Transverse colon (tissue), 4 donors: ENCODE data around the gene UGT2B17. TPM values are rescaled to one million over a fixed set of nuclear protein-coding genes. Genes with fewer than 3 reads are reported as not detected.

Source experiments
- DNase-seq: peaks from one replicate; pipeline ENCODE4 v3.0.0-alpha.2; 2019
- H3K27ac ChIP-seq, 4 donors: fragments of 200-600 bp; sonication (generic); 2 replicates each; pipeline ENCODE4 v1.5.1; 2016 to 2018; ENCODE audit warnings: inconsistent platforms in 4 of 4
- H3K27me3 ChIP-seq: fragments of 200-600 bp; sonication (generic); 2 replicates; pipeline ENCODE4 v1.5.1; 2017; ENCODE audit warnings: inconsistent platforms
- H3K36me3 ChIP-seq, 4 donors: fragments of 200-600 bp; sonication (generic); 2 replicates each; pipeline ENCODE4 v1.5.1; 2017 to 2019; ENCODE audit warnings: inconsistent platforms in 4 of 4
- H3K4me1 ChIP-seq, 4 donors: fragments of 200-600 bp; sonication (generic); 2 replicates each; pipeline ENCODE4 v1.5.1; 2017 to 2020; ENCODE audit warnings: inconsistent platforms in 4 of 4
- H3K4me3 ChIP-seq, 4 donors: fragments of 200-600 bp; sonication (generic); 1 replicate in 1 of 4; 2 replicates in 3 of 4; pipeline versions ENCODE4 v1.5.1 to v1.6.1; 2017 to 2019; ENCODE audit warnings: inconsistent platforms in 4 of 4
- H3K9me3 ChIP-seq, 2 donors: fragments of 200-600 bp; sonication (generic); 2 replicates each; pipeline ENCODE4 v1.5.1; 2017 to 2019; ENCODE audit warnings: inconsistent platforms in 2 of 2
- EP300 ChIP-seq: sonication (generic); formaldehyde crosslinking; IDR thresholded peaks from one replicate; pipeline ENCODE4 v1.6.1; 2017; ENCODE audit warnings: antibody characterized with exemption, low read depth
- POLR2A ChIP-seq: fragments of 450-650 bp; IDR thresholded peaks from one replicate; pipeline ENCODE4 v1.6.1; 2016; ENCODE audit warnings: antibody characterized with exemption, mild to moderate bottlenecking, moderate library complexity
- POLR2AphosphoS5 ChIP-seq, 3 donors: sonication (generic); formaldehyde crosslinking; IDR thresholded peaks; one replicate each; pipeline ENCODE4 v1.6.1; 2016; ENCODE audit warnings: antibody characterized with exemption in 3 of 3
- WGBS, 2 donors: methylation state at CpG; one replicate each; pipeline ENCODE4 v1.1.5; 2018; ENCODE audit warnings: low coverage in 1 of 2; 5-methylcytosine and 5-hydroxymethylcytosine counted together
- in situ Hi-C, 4 donors: fragments of 200-750 bp; cut with MboI; loops; one replicate each; pipeline versions ENCODE4 v1.15.0 to v1.15.1; 2017; ENCODE audit warnings: low sequenced_read_pairs in 3 of 4, low pct_ligation_motif_present in 1 of 4, low pct_unique_long_range_greater_than_20kb in 1 of 4
- intact Hi-C: fragments of 100-400 bp; cut with DNase I; formaldehyde crosslinking; loops from one replicate; pipeline ENCODE4 v1.15.1; 2023; ENCODE audit warnings: low total_unique reads
- total RNA-seq, 4 donors: library from RNA; depleted of rRNA; stranded (reverse); fragments of >200 nt; gene quantifications; one replicate each; pipeline ENCODE4 v1.1.0, GENCODE V29; 2016
- TF ChIP-seq, protein P1 (sequence below), 5 experiments: fragments of 200-600 bp in 3 of 5; fragments of 450-650 bp in 2 of 5; sonication (generic) in 3 of 5; IDR thresholded peaks; 1 replicate in 2 of 5; 2 replicates in 3 of 5; pipeline ENCODE4 v1.5.1; 2016 to 2017; ENCODE audit warnings: antibody characterized with exemption in 5 of 5, inconsistent platforms in 3 of 5, mild to moderate bottlenecking in 2 of 5, moderate library complexity in 1 of 5

Gene UGT2B17
- total RNA-seq, 4 donors from 2014 or later: 171 to 1,753 (median 346) TPM; not detected in 1

DNA sequence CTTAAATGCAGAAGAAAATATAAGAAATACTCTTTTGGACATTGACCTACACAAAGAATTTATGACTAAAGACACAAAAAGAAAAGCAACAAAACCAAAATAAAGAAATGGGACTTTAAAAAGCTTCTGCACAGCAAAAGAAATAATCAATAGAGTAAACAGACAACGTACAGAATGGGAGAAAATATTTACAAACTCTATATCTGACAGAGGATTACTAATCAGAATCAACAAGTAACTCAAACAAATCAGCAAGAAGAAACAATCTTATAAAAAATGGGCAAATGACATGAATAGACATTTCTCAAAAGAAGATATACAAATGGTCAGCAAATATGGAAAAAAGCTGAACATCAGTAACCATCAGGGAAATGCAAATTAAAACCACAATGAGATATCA, 37.6 kb upstream of the UGT2B17 start:
- Histone ChIP-seq H3K27me3 (no peaks in the 10 kb centered on the region), H3K36me3 (no peaks in the 10 kb centered on the region)
- 31 to 88% methylated on average over 1 of the region's 1 CpG for WGBS, 2 donors

DNA sequence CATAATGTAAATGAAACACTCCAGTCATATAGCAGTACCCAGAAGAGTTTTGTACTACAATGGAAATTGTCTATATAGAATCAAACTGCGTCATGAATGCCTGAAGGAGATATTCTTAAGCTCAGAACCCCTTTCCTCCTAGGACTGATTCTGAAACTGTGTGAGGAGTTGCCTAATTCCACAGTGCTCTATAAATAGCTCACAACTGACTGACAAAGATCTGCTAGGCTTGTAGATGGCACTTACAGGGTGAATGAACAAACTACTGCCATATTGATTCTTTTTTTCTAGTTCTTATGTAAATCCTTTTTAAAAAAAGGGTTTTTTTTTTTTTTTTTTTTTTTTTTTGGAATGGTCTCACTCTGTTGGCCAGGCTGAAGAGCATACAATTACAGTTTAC, 30.1 kb upstream of the UGT2B17 start:
- Histone ChIP-seq H3K27ac (no peak overlapping the region), H3K4me3 (no peak overlapping the region), H3K4me1 (no peaks in the 10 kb centered on the region), H3K27me3 (no peaks in the 10 kb centered on the region), H3K9me3 (no peaks in the 10 kb centered on the region), H3K36me3 (no peaks in the 10 kb centered on the region)
- WGBS, 2 donors: 83 to 100% methylated on average over 1 of the region's 1 CpG
- intact Hi-C loops (no loop called here), in situ Hi-C loops (no loop called here)
- no peak for TF ChIP-seq POLR2AphosphoS5 (IDR thresholded peaks at IDR 0.05)
- TF ChIP-seq POLR2A: no peak
- TF ChIP-seq, protein P1, sequence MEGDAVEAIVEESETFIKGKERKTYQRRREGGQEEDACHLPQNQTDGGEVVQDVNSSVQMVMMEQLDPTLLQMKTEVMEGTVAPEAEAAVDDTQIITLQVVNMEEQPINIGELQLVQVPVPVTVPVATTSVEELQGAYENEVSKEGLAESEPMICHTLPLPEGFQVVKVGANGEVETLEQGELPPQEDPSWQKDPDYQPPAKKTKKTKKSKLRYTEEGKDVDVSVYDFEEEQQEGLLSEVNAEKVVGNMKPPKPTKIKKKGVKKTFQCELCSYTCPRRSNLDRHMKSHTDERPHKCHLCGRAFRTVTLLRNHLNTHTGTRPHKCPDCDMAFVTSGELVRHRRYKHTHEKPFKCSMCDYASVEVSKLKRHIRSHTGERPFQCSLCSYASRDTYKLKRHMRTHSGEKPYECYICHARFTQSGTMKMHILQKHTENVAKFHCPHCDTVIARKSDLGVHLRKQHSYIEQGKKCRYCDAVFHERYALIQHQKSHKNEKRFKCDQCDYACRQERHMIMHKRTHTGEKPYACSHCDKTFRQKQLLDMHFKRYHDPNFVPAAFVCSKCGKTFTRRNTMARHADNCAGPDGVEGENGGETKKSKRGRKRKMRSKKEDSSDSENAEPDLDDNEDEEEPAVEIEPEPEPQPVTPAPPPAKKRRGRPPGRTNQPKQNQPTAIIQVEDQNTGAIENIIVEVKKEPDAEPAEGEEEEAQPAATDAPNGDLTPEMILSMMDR (IDR thresholded peaks at IDR 0.05): no peak
- no peak for DNase-seq

More for the DNA sequence above, 37.6 kb upstream of the UGT2B17 start:
- Histone ChIP-seq H3K4me3 (no peak overlapping the region), H3K27ac (no peak overlapping the region), H3K4me1 (no peaks in the 10 kb centered on the region), H3K9me3 (no peaks in the 10 kb centered on the region)
- in situ Hi-C loops (no loop called here), intact Hi-C loops (no loop called here)
- no peak for DNase-seq
- TF ChIP-seq POLR2AphosphoS5 (IDR thresholded peaks at IDR 0.05) (no peak), EP300 (no peak), POLR2A (no peak)
- TF ChIP-seq, protein P1 (IDR thresholded peaks at IDR 0.05): no peak

DNA sequence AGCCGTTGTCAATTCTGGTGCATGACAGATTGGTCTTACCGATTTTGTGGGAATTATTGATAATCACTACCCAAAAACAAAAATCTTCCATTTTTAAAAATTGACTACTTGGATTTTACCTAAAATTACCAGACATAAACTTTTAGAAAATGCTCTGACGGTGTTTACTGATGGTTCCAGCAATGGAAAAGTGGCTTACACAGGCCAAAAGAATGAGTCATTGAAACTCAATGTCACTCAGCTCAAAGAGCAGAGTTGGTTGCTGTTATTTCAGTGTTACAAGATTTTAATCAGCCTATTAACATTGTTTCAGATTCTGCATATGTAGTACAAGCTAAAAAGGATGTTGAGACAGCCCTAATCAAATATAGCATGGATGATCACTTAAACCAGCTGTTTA, 23.0 kb upstream of the UGT2B17 start:
- WGBS, 2 donors: 89 to 100% methylated on average over 1 to 3 of the region's 3 CpGs
- DNase-seq: no peak
- Histone ChIP-seq H3K27ac (no peak overlapping the region), H3K9me3 (no peaks in the 10 kb centered on the region), H3K36me3 (no peaks in the 10 kb centered on the region), H3K27me3 (no peaks in the 10 kb centered on the region), H3K4me3 (no peak overlapping the region), H3K4me1 (no peaks in the 10 kb centered on the region)
- intact Hi-C loops (no loop called here), in situ Hi-C loops (no loop called here)
- TF ChIP-seq, protein P1 (IDR thresholded peaks at IDR 0.05): no peak
- no peak for TF ChIP-seq EP300
- no peak for TF ChIP-seq POLR2A
- TF ChIP-seq POLR2AphosphoS5 (IDR thresholded peaks at IDR 0.05): no peak

DNA sequence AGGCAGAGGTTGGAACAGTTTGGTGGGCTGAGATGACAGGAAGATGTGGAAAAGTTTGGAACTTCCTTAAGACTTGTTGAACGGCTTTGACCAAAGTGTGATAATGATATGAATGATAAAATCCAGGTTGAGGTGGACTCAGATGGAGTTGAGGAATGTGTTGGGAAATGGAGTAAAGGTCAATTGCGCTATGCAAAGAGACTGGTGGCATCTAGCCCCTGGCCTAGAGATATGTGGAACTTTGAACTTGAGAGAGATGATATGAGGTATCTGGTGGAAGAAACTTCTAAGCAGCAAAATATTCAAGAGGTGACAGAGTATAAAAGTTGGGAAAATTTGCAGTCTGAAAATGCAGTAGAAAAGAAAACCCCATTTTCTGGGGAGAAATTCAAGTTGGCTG, 21.4 kb upstream of the UGT2B17 start:
- H3K27me3 ChIP-seq: no peaks in the 10 kb centered on the region
- no peaks in the 10 kb centered on the region for H3K4me1 ChIP-seq
- no peak overlapping the region for H3K27ac ChIP-seq
- H3K9me3 ChIP-seq: no peaks in the 10 kb centered on the region
- in situ Hi-C loops: no loop called here
- intact Hi-C loops: no loop called here
- TF ChIP-seq POLR2A (no peak), EP300 (no peak), POLR2AphosphoS5 (IDR thresholded peaks at IDR 0.05) (no peak)
- TF ChIP-seq, protein P1 (IDR thresholded peaks at IDR 0.05): no peak
- no peaks in the 10 kb centered on the region for H3K36me3 ChIP-seq
- no peak for DNase-seq
- WGBS, 2 donors: 91 to 98% methylated on average over 2 of the region's 2 CpGs
- H3K4me3 ChIP-seq: no peak overlapping the region
